GM19372 (cell line): ENCODE results near the gene MYO7B.

Experiments
- ATAC-seq: cut with Tn5 transposase; IDR thresholded peaks from one replicate; pipeline ENCODE4 v1.9.1; 2021; ENCODE audit warnings: mild to moderate bottlenecking, low read depth, moderate library complexity; ENCODE audit not compliant: unreplicated experiment

Gene MYO7B

DNA sequence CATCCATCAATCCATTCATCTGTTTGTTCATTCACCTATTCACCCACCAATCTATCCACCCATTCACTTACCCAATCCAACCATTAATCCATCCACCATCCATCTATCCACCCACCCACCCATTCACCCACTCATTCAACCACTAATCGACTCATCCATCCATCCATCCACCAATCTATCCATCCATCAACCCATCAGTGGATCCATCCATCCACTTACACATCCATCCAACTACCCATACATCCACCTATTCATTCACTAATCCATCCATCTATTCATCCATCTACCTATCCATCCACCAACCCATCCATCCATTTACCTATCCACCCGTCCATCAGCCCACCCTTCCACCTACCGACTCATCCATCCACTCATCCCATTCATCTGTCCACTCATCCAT is 11.3 kb downstream of the MYO7B start:
- ATAC-seq: no peak

DNA sequence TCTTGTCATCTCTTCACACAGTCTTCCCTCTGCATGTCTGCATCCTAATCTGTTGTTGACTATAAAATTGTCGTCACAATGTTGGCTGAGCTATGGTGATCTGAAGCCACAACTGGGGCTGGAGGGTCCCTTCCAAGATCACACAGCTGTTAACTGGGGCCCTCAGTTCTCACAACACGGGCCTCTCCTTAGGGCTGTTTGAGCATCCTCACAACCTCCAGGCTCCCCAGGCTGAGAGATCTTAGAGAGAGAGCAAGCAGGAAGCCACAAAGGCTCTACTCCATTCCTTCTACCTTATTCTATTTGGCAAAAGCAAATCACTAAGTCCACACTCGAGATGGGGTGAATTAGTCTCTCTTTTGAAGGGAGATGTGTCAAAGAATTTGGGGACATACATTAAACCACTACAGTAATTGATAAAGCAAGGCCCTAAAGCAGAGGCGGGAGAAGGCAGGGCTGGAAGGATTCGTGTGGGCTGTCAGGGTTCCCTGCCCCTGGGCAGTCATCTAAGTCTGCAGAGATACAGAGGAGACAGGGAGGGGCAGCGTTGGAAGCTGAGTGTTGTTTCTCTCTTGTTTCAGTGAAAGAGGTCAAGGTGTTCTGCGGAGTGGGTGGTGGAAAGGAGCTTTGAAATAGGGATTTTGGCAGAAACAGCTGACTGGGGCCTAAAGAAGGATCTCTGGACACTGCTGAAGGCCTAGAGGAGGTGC is 15.9 kb downstream of the MYO7B start:
- no peak for ATAC-seq

DNA sequence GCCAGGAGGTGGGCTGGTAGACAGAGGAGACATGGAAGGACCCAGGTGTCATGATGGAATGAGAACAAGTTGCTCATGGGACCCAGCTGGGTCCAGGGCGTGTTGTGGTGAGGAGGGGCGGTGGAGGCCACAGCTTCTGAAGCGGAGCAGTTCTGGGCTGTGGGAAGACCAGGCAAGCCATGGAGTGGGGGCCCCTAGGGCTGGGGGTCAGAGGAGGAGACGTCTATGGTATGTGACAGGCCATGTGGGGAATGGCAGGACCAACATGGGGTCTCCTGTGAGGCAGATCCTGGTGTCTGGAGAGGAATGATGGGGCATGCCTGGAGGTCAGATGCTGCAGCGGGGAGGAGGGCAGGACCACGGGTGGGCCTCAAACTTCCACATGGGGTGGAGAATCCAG is 16.9 kb downstream of the MYO7B start:
- ATAC-seq: no peak

DNA sequence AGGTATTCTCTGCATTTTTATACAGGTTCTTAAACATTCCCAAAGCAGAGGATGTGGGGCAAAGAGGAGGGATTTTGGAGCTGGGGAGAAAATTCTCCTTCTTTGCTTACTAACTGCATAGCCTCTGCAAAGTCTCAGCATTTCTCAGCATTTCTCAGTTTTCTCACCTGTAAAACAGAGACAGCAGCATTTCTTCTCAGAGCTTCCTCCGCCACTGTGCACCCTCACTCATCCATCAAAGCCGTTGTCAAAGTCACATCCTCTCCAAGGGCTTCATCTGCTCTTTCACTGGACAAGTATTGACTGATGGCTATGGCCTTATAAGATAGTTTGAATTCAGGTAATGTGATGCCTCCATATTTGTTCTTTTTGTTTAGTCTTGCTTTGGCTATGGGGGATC is 17.4 kb downstream of the MYO7B start:
- no peak for ATAC-seq

DNA sequence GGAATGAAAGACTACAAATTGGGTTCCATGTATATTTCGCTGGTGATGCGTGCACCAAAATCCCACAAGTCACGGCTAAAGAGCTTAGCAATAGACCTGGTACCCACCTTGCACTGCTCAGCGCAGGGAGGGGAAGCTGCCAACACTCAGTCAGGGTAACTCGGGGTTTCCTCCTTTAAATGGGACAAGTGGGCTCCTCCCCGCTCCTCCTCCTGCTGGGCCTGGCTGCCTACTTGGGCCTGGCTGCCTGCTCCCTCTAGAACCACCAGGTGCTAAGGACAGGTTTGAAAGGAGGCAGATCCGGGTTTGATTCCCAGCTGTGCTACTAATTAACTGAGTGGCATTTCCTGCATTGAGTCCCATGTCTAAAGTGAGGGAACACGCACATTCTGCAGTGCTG is 23.4 kb downstream of the MYO7B start:
- ATAC-seq: no peak

DNA sequence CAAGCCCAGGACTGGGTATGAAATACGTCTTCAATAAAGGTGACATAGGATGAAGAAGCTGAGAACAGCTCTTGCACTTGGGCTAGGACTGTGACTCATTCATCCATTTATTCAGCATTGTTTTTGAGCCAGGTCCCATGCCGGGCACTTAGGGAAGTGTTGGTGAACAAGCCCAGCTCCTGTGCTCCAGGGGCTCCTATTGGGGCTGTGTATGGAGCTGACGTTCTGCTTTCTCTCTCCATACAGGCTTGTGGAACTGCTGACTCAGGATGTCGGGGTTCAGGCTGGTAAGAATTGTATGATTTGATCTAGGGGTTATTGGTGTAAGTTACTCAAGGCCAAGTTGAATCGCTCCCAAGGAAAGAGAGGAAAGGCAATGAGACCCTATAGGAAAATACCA is 24.0 kb downstream of the MYO7B start:
- ATAC-seq: no peak

DNA sequence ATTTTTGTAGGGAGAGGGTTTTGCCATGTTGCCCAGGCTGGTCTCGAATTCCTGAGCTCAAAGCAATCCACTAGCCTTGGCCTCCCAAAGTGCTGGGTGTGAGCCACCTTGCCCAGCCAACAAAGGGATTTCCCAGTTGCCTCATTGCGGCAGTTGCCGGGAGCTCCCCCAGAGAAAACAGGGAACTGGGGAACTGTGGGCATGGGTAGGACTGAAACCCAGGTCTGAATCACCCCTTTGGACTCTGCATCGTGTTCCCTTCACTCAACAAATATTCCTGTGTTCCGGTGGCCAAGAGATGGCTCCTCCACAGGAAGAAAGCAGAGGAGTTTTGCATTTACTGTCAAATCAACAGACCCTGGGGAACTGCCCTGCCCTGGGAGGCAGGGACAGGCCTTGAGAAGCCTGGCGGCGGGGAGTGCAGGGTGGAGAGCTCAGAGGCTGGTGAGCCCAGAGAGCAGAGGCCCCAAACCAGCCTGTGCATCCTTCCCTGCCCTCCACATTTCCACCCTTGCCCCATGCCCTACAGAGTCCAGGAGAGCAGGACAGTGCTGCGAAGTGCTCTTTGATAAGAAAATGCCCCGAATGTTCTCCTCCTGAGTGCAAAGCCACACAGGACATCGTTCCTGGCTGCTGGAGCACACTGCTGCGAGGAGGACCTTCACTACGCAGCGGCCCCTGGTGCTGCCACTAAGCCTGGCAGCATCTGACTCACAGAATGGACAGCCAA is 24.9 kb downstream of the MYO7B start:
- no peak for ATAC-seq

DNA sequence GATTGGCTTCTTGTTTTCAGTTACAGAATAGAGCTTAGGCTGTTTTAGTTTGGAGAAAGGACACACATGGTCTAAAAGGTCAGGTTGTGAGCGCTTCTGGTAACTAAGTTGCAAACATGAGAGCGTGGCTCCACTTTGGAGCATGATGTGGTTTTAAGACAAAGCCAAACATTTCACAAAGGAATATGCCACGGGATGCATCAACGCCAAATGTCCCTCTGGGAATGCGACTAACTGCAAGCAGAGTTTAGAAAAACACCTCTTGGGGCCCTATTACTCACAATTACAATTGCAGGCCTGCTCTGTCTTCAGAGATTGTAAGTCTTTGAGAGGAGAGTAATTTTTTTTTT is 25.4 kb downstream of the MYO7B start:
- ATAC-seq: no peak

DNA sequence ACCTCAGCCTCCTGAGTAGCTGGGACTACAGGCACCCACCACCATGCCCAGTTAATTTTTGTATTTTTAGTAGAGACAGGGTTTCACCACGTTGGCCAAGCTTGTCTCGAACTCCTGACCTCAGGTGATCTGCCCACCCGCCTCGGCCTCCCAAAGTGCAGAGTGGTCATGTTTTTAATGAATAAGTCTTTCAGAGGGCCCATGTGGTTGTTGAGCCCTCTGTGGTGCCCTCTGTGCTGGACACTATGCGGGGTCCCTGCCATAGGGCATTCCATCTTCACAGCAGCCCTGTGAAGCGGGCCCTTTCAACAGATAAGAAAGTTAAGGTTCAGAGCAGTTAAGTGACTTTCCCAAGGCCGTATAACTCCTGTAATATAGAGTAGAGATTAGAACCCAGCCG is 25.9 kb downstream of the MYO7B start:
- ATAC-seq: no peak

DNA sequence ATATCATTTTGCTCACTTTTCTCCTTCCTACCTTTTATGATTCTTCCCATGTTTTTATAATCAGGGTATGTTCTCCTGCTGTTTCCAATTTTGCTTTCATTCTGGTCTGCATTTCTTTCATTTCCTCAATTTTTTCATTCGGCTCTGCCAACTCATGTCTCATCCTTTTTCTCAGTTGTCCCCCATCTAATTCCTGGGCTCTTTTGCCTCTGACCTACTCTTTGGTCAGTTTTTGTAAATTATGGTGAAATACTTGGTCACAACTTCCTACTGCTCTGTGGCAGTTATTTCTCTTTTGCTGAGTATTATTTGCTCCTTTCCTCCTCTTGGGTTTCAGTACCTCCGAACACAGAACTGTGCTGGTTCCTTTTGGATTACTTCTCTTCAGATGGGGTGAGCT is 27.5 kb downstream of the MYO7B start:
- no peak for ATAC-seq

DNA sequence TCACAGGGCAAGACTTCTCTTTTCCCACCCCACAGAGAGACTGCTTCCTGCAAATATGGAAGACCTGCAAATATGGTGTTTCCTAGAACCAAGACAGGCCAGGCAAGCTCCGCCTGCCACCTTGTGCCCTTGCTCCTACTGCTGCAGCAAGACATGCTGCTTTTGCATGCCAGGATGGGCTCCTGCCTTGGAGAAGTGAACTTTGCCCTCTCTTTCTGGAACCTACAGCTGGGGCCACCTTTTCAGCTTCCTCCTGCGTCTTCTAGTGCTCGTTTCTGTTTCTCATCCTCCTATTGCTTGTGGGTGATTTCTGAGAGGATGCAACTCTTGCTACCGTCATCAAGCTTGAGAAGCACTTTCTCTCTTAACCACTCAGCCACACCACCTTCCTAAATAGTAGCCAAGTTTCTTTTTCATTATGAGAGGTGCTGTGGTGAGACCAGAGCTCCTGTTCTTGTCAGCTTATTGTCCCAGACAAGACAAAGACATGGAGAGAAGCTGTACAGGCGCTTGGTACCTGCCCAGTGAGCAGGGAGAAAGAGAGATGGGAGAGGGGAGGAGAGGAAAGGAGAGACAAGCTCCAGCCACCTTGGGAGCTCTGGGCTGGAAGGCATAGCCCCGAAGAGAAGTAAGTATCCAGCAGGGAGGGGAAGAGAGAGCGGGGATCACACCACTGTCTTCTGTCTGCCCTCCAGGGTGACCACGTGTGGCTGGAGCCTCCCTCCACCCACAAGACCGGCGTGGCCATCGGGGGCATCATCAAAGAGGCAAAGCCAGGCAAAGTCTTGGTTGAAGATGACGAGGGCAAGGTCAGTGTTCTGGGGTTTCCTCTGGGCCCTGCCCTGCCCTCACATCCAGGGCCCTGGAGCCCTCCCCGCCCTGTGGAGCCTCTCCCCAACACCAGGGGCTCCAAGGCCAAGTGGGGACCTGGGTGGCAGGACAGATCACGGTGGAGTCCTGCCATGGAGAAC is 28.3 kb downstream of the MYO7B start:
- ATAC-seq: peak; percentile 92

DNA sequence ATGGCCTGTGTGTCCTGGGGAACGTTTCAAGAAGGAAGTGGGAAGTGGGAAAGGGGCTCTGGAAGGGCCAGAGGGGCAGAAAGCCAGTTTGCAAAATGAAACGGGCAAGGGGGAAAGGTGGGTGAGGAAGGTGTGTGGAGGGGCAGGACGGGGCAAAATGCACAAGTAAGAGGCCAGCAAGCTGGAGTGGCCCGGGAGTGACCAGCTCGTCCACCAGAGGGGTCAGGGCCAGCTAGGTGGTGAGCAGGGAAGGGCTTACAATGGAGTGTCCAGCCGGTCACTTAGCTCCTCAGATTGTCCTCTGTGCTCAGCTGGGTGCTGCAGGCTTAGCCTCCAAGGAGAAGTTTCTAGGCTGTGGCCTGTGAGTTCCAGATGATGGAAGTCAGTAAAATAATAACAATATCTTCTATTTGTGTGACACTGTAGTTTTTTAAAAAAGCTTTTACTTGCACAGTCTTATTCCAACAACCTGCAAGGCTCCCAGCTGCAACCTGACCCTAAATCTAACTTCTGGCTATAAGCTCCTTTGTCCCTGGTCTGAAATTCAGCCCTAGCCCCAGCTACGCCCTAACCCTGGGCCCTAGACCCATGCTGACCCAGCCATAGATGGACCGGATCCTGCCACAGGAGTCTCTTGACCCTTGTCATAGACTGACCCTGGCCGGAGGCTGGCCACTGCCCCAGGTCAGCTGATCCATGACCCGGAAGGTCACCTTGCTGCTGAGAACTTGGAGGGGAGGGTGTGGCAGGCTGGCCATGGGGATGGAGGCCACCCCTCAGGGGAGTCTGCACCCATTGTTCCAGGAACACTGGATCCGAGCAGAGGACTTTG is 29.2 kb downstream of the MYO7B start:
- ATAC-seq: no peak

DNA sequence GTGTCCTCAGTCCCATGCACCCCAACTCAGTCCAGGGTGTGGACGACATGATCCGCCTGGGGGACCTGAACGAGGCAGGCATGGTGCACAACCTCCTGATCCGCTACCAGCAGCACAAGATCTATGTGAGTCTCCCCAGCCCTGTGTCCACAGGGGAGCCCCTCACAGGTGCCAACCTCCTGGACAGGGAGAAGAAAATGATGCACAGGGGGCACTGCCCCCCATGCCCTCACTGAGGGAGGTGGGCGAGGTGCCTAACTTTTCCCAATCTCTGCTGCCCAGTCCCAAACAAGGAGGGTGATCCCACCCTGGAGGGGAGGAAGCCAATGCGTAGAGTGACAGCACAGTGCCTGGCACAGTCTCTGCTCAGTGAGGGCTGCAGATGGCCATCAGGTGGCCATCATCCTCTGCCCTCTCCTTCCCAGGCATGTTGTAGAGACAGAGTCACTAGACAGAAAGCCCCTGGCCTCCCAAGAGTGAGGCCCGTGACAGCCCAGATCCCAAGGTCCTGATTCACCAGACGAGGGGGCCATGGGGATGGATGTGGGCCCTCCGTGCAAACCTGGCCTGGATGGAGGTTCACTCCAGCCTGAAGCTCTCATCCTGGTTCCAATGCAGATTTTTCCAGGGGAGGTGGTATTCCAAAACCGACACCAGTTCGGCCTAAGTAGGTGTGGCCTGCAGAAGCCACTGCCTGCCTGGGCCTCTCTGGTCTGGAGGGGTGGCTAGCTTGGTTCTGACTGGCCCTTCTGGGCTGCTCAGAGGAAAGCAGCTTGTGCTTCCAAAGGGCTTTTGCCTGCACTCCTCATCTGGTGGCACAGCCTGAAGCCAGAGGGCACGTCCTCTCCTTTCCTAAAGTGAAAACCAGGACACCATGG is 30.0 kb downstream of the MYO7B start:
- ATAC-seq: no peak

DNA sequence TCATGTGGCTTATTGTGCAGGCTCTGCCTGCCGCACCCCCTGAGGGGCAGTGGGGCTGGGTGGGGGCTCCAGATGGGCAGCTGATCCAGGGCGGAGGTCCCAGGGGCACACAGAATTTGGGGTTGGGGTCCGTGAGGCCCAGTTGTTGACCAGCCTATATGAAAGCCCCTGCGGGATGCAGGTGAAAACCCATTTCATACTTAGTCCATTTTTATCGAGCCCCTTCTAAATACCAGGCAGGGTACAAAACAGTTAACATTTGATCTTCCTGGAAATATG is 30.6 kb downstream of the MYO7B start:
- ATAC-seq: no peak

DNA sequence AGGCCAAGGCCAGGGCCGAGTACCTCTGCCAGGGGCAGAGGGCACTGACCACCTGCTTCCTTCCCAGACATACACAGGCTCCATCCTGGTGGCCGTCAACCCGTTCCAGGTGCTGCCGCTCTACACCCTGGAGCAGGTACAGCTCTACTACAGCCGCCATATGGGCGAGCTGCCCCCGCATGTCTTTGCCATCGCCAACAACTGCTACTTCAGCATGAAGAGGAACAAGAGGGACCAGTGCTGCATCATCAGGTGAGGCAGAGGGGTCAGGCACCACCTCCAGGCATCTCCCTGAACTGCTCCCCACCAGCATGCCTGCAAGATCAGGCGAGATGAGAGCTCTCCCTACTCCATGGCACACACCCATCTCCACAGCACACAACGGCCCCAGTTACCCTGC is 31.1 kb downstream of the MYO7B start:
- no peak for ATAC-seq

DNA sequence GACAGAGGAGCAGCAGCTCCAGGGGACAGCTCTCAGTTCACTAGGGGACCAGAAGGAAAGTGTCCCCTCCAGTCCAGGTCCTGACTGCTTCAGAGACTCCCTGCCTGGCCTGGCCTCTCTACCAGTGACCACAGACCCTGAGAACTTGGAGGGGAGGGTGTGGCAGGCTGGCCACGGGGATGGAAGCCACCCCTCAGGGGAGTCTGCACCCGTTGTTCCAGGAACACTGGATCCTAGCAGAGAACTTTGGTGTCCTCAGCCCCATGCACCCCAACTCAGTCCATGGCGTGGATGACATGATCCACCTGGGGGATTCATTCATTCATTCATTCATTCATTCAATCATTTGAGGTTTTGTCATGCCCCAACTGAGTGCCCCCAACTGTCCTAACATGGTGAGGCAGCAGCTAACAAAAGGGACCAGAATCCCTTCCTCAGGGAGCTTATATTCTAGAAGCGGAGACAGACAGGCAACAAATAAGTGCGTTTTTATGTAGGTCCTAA is 31.9 kb downstream of the MYO7B start:
- ATAC-seq: no peak

DNA sequence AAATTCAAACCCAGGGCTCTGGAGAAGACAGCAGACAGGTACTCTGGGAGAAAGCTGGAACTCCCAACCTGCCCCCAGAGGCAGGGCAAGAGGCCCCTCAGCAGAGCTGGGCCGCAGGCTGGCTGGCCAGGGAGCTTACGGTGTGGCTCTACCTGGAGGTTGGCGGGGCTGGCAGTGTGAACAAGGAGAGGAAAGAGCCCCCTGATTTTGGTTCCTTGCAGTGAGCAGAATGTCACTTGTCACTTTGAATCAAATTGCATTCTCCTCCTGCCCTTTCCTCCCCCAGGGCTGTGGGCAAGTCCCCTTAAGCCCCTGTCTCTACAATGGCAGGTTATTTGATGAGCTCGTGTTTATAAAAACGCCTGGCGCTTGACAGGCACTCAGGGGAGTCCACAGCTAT is 32.6 kb downstream of the MYO7B start:
- no peak for ATAC-seq

DNA sequence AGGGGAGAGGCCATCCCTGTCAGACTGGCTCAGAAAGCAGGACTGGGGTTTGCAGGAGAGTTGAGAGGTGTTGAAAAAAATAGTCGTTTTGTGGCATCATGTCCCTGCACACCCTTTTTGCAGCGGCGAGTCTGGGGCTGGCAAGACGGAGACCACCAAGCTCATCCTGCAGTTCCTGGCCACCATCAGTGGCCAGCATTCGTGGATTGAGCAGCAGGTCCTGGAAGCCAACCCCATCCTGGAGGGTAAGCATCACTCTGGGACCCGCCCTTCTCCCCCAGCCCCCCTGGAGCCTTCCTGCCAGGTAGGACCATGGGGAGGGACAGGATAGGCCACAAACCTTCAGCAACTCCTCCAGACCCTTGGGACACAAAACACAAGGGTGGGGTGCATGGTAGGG is 34.2 kb downstream of the MYO7B start:
- no peak for ATAC-seq
